ENCODE measurements around the gene CCDC47.
A peak's percentile ranks its signal among the peaks of the same experiment; 100 is the strongest.

Gene CCDC47

GRCh38 chr17:63702721-63703015 lies 70.7 kb downstream of the CCDC47 start:
- POLR2A ChIA-PET (ENCODE audit: low non-redundant PET) = no interaction called here
- TF ChIP-seq CTCF (conservative IDR thresholded peaks at IDR 0.05; ENCODE audit: low read depth) = no peak
- CTCF ChIA-PET = interaction anchor here (0.6 to 0.7 kb wide), 3 partner anchors 18 to 279 kb away, joined by 3 to 5 read pairs (median 3); no protein-coding TSS in a partner anchor
- DNase-seq (ENCODE audit: low spot score) = no peak
- H3K27ac ChIP-seq = peak overlapping the region; percentile 46

GRCh38 chr17:63701868-63702720 lies 71.3 kb downstream of the CCDC47 start:
- CTCF ChIA-PET = interaction anchor here (0.6 to 0.7 kb wide), 3 partner anchors 17 to 278 kb away, joined by 3 to 5 read pairs (median 3); no protein-coding TSS in a partner anchor

GRCh38 chr17:63701456-63701820 lies 72.0 kb downstream of the CCDC47 start:
- DNase-seq (ENCODE audit: low spot score) = no peak
- POLR2A ChIA-PET (ENCODE audit: low non-redundant PET) = no interaction called here
- peak overlapping the region; percentile 46; the same call in 1 of the 2 replicates for H3K27ac ChIP-seq
- no peak for TF ChIP-seq CTCF (conservative IDR thresholded peaks at IDR 0.05; ENCODE audit: low read depth)
- CTCF ChIA-PET = no interaction called here

More at GRCh38 chr17:63701868-63702720, 71.3 kb downstream of the CCDC47 start:
- no peak for DNase-seq (ENCODE audit: low spot score)
- peak overlapping the region; percentile 46 for H3K27ac ChIP-seq
- no peak for TF ChIP-seq CTCF (conservative IDR thresholded peaks at IDR 0.05; ENCODE audit: low read depth)
- POLR2A ChIA-PET (ENCODE audit: low non-redundant PET) = no interaction called here

- CTCF ChIA-PET = no interaction called here
- POLR2A ChIA-PET (ENCODE audit: low non-redundant PET) = no interaction called here
- DNase-seq (ENCODE audit: low spot score) = no peak
- TF ChIP-seq CTCF (conservative IDR thresholded peaks at IDR 0.05; ENCODE audit: low read depth) = no peak; the same call in 1 of the 2 replicates
- peak overlapping the region; percentile 62 for H3K27ac ChIP-seq
These were observed 72.6 kb downstream of the CCDC47 start for GRCh38 chr17:63700528-63701455.

GRCh38 chr17:63699638-63700527 lies 73.5 kb downstream of the CCDC47 start, which contains the start of gene LIMD2:
Gene LIMD2, minus strand, starts transcription at chr17:63700125. Its CDS starts 827 bp downstream, at chr17:63699298.
- ChIA-PET POLR2A (ENCODE audit: low non-redundant PET) (no interaction called here), CTCF (no interaction called here)
- no peak for TF ChIP-seq CTCF (conservative IDR thresholded peaks at IDR 0.05; ENCODE audit: low read depth)
- peak; percentile 30 for DNase-seq (ENCODE audit: low spot score)
- peak within 1 kb of the TSS; percentile 62 for H3K27ac ChIP-seq

Measured in RWPE1 (cell line).